PC-3 (cell line): Measurements from ENCODE around the gene COL16A1.

Source experiments
- EZH2 ChIP-seq: fragments of 300-600 bp; sonication (generic); IDR thresholded peaks from one replicate; pipeline ENCODE4 v1.6.1; 2017; ENCODE audit warnings: antibody characterized with exemption, mild to moderate bottlenecking, low read length; ENCODE audit not compliant: unreplicated experiment
- EZH2phosphoT487 ChIP-seq: fragments of 300-600 bp; sonication (generic); IDR thresholded peaks from 2 replicates; pipeline ENCODE4 v1.6.1; 2018; ENCODE audit warnings: mild to moderate bottlenecking, antibody characterized with exemption, low read length, borderline replicate concordance
- TF ChIP-seq, protein P1 (sequence below): fragments of 300-600 bp; sonication (generic); conservative IDR thresholded peaks from 2 replicates; pipeline ENCODE4 v1.5.1; 2017; ENCODE audit warnings: antibody characterized with exemption, low read depth, mild to moderate bottlenecking, low read length

GRCh38 chr1:31643976-31644559 lies 59.7 kb downstream of the COL16A1 start:
- TF ChIP-seq, protein P1, sequence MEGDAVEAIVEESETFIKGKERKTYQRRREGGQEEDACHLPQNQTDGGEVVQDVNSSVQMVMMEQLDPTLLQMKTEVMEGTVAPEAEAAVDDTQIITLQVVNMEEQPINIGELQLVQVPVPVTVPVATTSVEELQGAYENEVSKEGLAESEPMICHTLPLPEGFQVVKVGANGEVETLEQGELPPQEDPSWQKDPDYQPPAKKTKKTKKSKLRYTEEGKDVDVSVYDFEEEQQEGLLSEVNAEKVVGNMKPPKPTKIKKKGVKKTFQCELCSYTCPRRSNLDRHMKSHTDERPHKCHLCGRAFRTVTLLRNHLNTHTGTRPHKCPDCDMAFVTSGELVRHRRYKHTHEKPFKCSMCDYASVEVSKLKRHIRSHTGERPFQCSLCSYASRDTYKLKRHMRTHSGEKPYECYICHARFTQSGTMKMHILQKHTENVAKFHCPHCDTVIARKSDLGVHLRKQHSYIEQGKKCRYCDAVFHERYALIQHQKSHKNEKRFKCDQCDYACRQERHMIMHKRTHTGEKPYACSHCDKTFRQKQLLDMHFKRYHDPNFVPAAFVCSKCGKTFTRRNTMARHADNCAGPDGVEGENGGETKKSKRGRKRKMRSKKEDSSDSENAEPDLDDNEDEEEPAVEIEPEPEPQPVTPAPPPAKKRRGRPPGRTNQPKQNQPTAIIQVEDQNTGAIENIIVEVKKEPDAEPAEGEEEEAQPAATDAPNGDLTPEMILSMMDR: no peak
- TF ChIP-seq EZH2phosphoT487: no peak
- TF ChIP-seq EZH2: no peak
